Measurements from ENCODE around the gene REELD1. TPM values are rescaled to one million over a fixed set of nuclear protein-coding genes. Genes with fewer than 3 reads are reported as not detected.

The REELD1 gene
- total and polyA plus RNA-seq, 2 donors (not counting 3 experiments of a cell fraction or from before 2014, with no cell fraction given), result not detected

DNA sequence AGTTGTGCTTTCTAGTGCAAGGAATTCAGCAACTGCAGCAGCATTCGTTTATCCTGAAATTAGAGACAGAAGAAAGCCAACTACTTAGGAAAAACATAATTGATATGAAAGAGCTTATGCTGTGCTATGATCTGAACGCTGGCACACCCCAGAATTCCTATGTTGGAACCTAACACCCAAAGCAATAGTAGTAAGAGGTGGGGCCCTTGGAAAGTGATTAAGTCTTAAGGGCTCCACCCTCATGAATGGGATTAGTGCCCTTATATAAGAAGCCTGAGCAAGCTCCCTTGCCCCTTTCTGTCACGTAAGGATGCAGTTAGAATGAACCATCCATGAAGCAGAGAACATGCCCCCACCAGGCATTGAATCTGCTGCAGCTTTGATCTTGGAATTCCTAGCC lies 44.2 kb upstream of the REELD1 start:
- H4K20me1 ChIP-seq (replicated peaks; ENCODE audit: control insufficient read depth, extremely low read depth, insufficient read depth, low read length), result no peaks in the 10 kb centered on the region
- H3K27me3 ChIP-seq (ENCODE audit: control insufficient read depth in 2 of 2, insufficient read depth in 2 of 2, low read length in 2 of 2), result peaks cover 0 to 6% of the 10 kb centered on the region in 2 experiments
- FAIRE-seq (no peak), DNase-seq (ENCODE audit: low read depth, low spot score) (no peak)
- ChIA-PET CTCF (interaction anchor here (1.3 kb wide), 1 partner anchor 168 kb away, joined by 3 read pairs; no protein-coding TSS in a partner anchor), POLR2A (no interaction called here)
- H3K9me1 ChIP-seq (replicated peaks; ENCODE audit: control insufficient read depth, extremely low read depth, insufficient read depth, low read length), result no peaks in the 10 kb centered on the region
- no peaks in the 10 kb centered on the region for H3K9me3 ChIP-seq (replicated peaks; ENCODE audit: control insufficient read depth, insufficient read depth, low read length)
- dilution Hi-C loops (cut with MboI; ENCODE audit: extremely low pct_ligation_motif_present, low sequenced_read_pairs) (no loop called here), intact Hi-C loops (cut with micrococcal nuclease) (loop anchor here (10.0 kb wide), 1 partner anchor 545 kb away; no protein-coding TSS in a partner anchor)
- H2AFZ ChIP-seq (ENCODE audit: low read depth, low read length), result no peak overlapping the region
- TF ChIP-seq POLR2AphosphoS5 (IDR thresholded peaks at IDR 0.05; ENCODE audit: insufficient read depth, low read depth, low read length) (no peak), GATA2 (IDR thresholded peaks at IDR 0.05; ENCODE audit: insufficient read depth, insufficient read length, low read depth, low read length) (no peak)
- no peak overlapping the region for H3K4me3 ChIP-seq (replicated peaks in 1 of 3; ENCODE audit: insufficient read depth in 1 of 3, low read depth in 1 of 3, low read length in 3 of 3)
- H3K9ac ChIP-seq (replicated peaks; ENCODE audit: extremely low read depth, insufficient read depth, low read length), result no peak overlapping the region
- no TSS peak for BruUV-seq (replicated peaks)
- H3K4me2 ChIP-seq (ENCODE audit: insufficient read depth, low read length), result no peak overlapping the region
- H3K4me1 ChIP-seq (ENCODE audit: control insufficient read depth, extremely low read depth, insufficient read depth, low read length), result no peaks in the 10 kb centered on the region
- no peaks in the 10 kb centered on the region for H3K79me2 ChIP-seq (ENCODE audit: control insufficient read depth, insufficient read depth, low read length)
- no peaks in the 10 kb centered on the region for H3K36me3 ChIP-seq (ENCODE audit: control insufficient read depth in 2 of 2, extremely low read depth in 1 of 2, insufficient read depth in 2 of 2, low read length in 2 of 2)
- H3K27ac ChIP-seq (ENCODE audit: insufficient read depth, low read depth, low read length), result no peak overlapping the region

DNA sequence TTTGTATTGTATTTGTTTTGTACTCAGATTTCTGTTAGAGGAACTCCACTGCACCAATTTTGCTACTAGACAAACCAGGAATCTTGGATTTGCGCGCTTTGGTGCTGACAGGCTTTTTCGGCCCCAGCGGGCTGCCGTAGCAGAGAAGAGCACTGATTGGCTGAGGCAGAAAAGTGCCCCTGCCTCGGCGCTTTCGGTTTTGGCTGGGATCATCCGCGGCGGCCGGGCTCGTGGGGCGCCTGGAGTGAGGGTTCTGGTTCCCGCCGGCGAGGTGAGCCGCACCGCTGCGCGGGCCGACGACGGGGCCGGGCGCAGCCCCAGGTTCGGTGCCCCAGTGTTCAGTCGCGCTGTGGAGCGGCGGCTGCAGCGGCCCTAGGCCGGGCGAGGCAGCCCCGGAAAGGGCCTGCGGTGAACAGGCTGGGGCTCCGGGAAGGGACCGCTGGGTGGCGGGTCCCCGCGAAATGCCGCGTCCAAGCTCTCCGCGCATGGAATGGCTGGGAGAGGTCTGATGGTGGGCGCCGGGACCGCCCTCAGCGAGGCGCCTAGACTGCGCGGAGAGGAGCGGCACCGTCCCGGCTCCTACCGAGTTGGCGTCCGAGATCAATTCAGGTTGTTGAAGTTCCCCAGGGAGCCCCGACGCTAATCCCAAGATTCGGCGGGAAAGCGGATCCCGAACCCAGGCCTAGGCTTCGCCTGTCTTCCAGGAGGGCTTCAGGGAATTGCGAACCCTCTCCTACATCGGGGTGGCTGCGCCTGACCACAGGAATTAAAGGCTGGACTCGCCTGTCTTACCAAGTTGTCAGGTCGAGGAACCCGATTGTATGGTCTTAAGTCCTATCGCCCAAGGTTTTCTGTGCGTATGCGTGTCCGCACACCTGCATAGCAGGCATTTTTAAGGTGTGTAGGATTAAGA lies 38.5 kb upstream of the REELD1 start, which contains the start of gene LSM6:
LSM6 (plus strand) TSS at position 178 of the 913 bp plus-strand sequence. CDS start 7,204 bp downstream, outside the sequence.
- ChIA-PET CTCF (interaction anchor here (1.0 kb wide), 1 partner anchor 921 kb away, joined by 4 read pairs; no protein-coding TSS in a partner anchor), POLR2A (no interaction called here)
- Histone ChIP-seq H3K4me3 (replicated peaks in 1 of 3; ENCODE audit: insufficient read depth in 1 of 3, low read depth in 1 of 3, low read length in 3 of 3) (peak within 1 kb of the TSS; percentile 63 to 80 (median 72)), H2AFZ (ENCODE audit: low read depth, low read length) (peak within 1 kb of the TSS; percentile 65), H3K4me1 (ENCODE audit: control insufficient read depth, extremely low read depth, insufficient read depth, low read length) (peaks cover 10% of the 10 kb centered on the region), H3K9me1 (replicated peaks; ENCODE audit: control insufficient read depth, extremely low read depth, insufficient read depth, low read length) (no peaks in the 10 kb centered on the region), H3K36me3 (ENCODE audit: control insufficient read depth in 2 of 2, extremely low read depth in 1 of 2, insufficient read depth in 2 of 2, low read length in 2 of 2) (peaks cover 0 to 4% of the 10 kb centered on the region in 2 experiments), H3K9ac (replicated peaks; ENCODE audit: extremely low read depth, insufficient read depth, low read length) (peak within 1 kb of the TSS; percentile 85), H3K27ac (ENCODE audit: insufficient read depth, low read depth, low read length) (peak within 1 kb of the TSS; percentile 65), H3K79me2 (ENCODE audit: control insufficient read depth, insufficient read depth, low read length) (peaks cover 46% of the 10 kb centered on the region), H3K4me2 (ENCODE audit: insufficient read depth, low read length) (peak within 1 kb of the TSS; percentile 83), H3K27me3 (ENCODE audit: control insufficient read depth in 2 of 2, insufficient read depth in 2 of 2, low read length in 2 of 2) (no peaks in the 10 kb centered on the region), H4K20me1 (replicated peaks; ENCODE audit: control insufficient read depth, extremely low read depth, insufficient read depth, low read length) (no peaks in the 10 kb centered on the region), H3K9me3 (replicated peaks; ENCODE audit: control insufficient read depth, insufficient read depth, low read length) (no peaks in the 10 kb centered on the region)
- peak; percentile 86 for DNase-seq (ENCODE audit: low read depth, low spot score)
- intact Hi-C loops (cut with micrococcal nuclease) (loop anchor here (2.0 to 10.0 kb wide), 4 partner anchors 157 to 741 kb away; no protein-coding TSS in a partner anchor), dilution Hi-C loops (cut with MboI; ENCODE audit: extremely low pct_ligation_motif_present, low sequenced_read_pairs) (no loop called here)
- peak; percentile 92 for FAIRE-seq
- TSS peak; percentile 39 for BruUV-seq (replicated peaks)
- TF ChIP-seq CTCF (IDR thresholded peaks at IDR 0.05; ENCODE audit: extremely low read depth in 1 of 2, insufficient read depth in 1 of 2, low read depth in 1 of 2, low read length in 2 of 2) (peak in 1 of 2 donors; percentile 1), FOS (IDR thresholded peaks at IDR 0.05; ENCODE audit: borderline replicate concordance, insufficient read depth, low read length) (no peak), POLR2A (IDR thresholded peaks at IDR 0.05; ENCODE audit: low read depth, low read length) (peak; percentile 53), POLR2AphosphoS5 (IDR thresholded peaks at IDR 0.05; ENCODE audit: insufficient read depth, low read depth, low read length) (peak; percentile 51)

All from endothelial cell of umbilical vein (primary cell).